Measurements from ENCODE around the gene CCDC9. TPM values are rescaled to one million over a fixed set of nuclear protein-coding genes. Genes with fewer than 3 reads are reported as not detected.

CCDC9 gene
- total and polyA plus RNA-seq, 2 of the 8 experiments (the other 6 are each of a cell fraction or from before 2014, with no cell fraction given), result 3.7 to 29.8 TPM

GRCh38 chr19:47280183-47280797 is 24.0 kb downstream of the CCDC9 start (continued):
- TF ChIP-seq, protein P1, sequence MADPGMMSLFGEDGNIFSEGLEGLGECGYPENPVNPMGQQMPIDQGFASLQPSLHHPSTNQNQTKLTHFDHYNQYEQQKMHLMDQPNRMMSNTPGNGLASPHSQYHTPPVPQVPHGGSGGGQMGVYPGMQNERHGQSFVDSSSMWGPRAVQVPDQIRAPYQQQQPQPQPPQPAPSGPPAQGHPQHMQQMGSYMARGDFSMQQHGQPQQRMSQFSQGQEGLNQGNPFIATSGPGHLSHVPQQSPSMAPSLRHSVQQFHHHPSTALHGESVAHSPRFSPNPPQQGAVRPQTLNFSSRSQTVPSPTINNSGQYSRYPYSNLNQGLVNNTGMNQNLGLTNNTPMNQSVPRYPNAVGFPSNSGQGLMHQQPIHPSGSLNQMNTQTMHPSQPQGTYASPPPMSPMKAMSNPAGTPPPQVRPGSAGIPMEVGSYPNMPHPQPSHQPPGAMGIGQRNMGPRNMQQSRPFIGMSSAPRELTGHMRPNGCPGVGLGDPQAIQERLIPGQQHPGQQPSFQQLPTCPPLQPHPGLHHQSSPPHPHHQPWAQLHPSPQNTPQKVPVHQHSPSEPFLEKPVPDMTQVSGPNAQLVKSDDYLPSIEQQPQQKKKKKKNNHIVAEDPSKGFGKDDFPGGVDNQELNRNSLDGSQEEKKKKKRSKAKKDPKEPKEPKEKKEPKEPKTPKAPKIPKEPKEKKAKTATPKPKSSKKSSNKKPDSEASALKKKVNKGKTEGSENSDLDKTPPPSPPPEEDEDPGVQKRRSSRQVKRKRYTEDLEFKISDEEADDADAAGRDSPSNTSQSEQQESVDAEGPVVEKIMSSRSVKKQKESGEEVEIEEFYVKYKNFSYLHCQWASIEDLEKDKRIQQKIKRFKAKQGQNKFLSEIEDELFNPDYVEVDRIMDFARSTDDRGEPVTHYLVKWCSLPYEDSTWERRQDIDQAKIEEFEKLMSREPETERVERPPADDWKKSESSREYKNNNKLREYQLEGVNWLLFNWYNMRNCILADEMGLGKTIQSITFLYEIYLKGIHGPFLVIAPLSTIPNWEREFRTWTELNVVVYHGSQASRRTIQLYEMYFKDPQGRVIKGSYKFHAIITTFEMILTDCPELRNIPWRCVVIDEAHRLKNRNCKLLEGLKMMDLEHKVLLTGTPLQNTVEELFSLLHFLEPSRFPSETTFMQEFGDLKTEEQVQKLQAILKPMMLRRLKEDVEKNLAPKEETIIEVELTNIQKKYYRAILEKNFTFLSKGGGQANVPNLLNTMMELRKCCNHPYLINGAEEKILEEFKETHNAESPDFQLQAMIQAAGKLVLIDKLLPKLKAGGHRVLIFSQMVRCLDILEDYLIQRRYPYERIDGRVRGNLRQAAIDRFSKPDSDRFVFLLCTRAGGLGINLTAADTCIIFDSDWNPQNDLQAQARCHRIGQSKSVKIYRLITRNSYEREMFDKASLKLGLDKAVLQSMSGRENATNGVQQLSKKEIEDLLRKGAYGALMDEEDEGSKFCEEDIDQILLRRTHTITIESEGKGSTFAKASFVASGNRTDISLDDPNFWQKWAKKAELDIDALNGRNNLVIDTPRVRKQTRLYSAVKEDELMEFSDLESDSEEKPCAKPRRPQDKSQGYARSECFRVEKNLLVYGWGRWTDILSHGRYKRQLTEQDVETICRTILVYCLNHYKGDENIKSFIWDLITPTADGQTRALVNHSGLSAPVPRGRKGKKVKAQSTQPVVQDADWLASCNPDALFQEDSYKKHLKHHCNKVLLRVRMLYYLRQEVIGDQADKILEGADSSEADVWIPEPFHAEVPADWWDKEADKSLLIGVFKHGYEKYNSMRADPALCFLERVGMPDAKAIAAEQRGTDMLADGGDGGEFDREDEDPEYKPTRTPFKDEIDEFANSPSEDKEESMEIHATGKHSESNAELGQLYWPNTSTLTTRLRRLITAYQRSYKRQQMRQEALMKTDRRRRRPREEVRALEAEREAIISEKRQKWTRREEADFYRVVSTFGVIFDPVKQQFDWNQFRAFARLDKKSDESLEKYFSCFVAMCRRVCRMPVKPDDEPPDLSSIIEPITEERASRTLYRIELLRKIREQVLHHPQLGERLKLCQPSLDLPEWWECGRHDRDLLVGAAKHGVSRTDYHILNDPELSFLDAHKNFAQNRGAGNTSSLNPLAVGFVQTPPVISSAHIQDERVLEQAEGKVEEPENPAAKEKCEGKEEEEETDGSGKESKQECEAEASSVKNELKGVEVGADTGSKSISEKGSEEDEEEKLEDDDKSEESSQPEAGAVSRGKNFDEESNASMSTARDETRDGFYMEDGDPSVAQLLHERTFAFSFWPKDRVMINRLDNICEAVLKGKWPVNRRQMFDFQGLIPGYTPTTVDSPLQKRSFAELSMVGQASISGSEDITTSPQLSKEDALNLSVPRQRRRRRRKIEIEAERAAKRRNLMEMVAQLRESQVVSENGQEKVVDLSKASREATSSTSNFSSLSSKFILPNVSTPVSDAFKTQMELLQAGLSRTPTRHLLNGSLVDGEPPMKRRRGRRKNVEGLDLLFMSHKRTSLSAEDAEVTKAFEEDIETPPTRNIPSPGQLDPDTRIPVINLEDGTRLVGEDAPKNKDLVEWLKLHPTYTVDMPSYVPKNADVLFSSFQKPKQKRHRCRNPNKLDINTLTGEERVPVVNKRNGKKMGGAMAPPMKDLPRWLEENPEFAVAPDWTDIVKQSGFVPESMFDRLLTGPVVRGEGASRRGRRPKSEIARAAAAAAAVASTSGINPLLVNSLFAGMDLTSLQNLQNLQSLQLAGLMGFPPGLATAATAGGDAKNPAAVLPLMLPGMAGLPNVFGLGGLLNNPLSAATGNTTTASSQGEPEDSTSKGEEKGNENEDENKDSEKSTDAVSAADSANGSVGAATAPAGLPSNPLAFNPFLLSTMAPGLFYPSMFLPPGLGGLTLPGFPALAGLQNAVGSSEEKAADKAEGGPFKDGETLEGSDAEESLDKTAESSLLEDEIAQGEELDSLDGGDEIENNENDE (IDR thresholded peaks at IDR 0.05; ENCODE audit: insufficient replicate concordance, low read length), result no peak
- no peak for TF ChIP-seq POLR2AphosphoS5 (IDR thresholded peaks at IDR 0.05; ENCODE audit: low read depth, low read length)

All from H1 (cell line).